H9 (cell line): ENCODE results near the gene RASL10B. TPM values are rescaled to one million over a fixed set of nuclear protein-coding genes. Genes with fewer than 3 reads are reported as not detected.

ENCODE experiments used
- DNase-seq: peaks from one replicate; pipeline ENCODE4 v3.0.0-alpha.2; 2017
- H2AFZ ChIP-seq: one replicate; pipeline ENCODE4 v1.6.1; 2013; ENCODE audit warnings: mild to moderate bottlenecking, low read length, control low read depth, moderate library complexity
- H2AK5ac ChIP-seq: 2 replicates; pipeline ENCODE4 v1.6.1; 2013; ENCODE audit warnings: low read length, control low read depth, mixed read lengths; ENCODE audit not compliant: insufficient read length
- H2BK120ac ChIP-seq: one replicate; pipeline ENCODE4 v1.6.1; 2013; ENCODE audit warnings: low read depth, mild to moderate bottlenecking, low read length, control low read depth, inconsistent platforms; ENCODE audit not compliant: poor library complexity, severe bottlenecking
- H2BK12ac ChIP-seq: 2 replicates; pipeline ENCODE4 v1.6.1; 2013; ENCODE audit warnings: low read length, control low read depth, mixed read lengths, low read depth; ENCODE audit not compliant: insufficient read length
- H2BK15ac ChIP-seq: 2 replicates; pipeline ENCODE4 v1.6.1; 2013; ENCODE audit warnings: low read depth, low read length, control low read depth
- H2BK20ac ChIP-seq: one replicate; pipeline ENCODE4 v1.6.1; 2013; ENCODE audit warnings: low read depth, mild to moderate bottlenecking, low read length, control low read depth, inconsistent platforms; ENCODE audit not compliant: poor library complexity, severe bottlenecking
- H2BK5ac ChIP-seq: 2 replicates; pipeline ENCODE4 v1.6.1; 2013; ENCODE audit warnings: low read length, control low read depth, mixed read lengths; ENCODE audit not compliant: insufficient read length
- H3K14ac ChIP-seq: 2 replicates; pipeline ENCODE4 v1.6.1; 2013; ENCODE audit warnings: low read length, control low read depth; ENCODE audit not compliant: insufficient read depth
- H3K18ac ChIP-seq: 2 replicates; pipeline ENCODE4 v1.6.1; 2013; ENCODE audit warnings: low read depth, mild to moderate bottlenecking, mixed read lengths, low read length, control low read depth; ENCODE audit not compliant: insufficient read length
- H3K23ac ChIP-seq: 2 replicates; pipeline ENCODE4 v1.6.1; 2013; ENCODE audit warnings: low read length, control low read depth, mixed read lengths, low read depth; ENCODE audit not compliant: insufficient read length
- H3K23me2 ChIP-seq: 2 replicates; pipeline ENCODE4 v1.6.1; 2013; ENCODE audit warnings: low read depth, mild to moderate bottlenecking, mixed read lengths, low read length, control low read depth; ENCODE audit not compliant: insufficient read length, poor library complexity, severe bottlenecking
- H3K27ac ChIP-seq: 2 replicates; pipeline ENCODE4 v1.5.1; 2013; ENCODE audit warnings: low read length, control low read depth, mixed read lengths, low read depth; ENCODE audit not compliant: insufficient read length
- H3K27me3 ChIP-seq: 2 replicates; pipeline ENCODE4 v1.6.1; 2013; ENCODE audit warnings: low read length, control low read depth, inconsistent platforms; ENCODE audit not compliant: insufficient read depth
- H3K4ac ChIP-seq: 2 replicates; pipeline ENCODE4 v1.6.1; 2013; ENCODE audit warnings: low read depth, mild to moderate bottlenecking, control low read depth, inconsistent platforms, low read length, moderate library complexity
- H3K4me1 ChIP-seq: 2 replicates; pipeline ENCODE4 v1.6.1; 2013; ENCODE audit warnings: low read length, control low read depth, inconsistent platforms; ENCODE audit not compliant: insufficient read depth
- H3K4me2 ChIP-seq: 2 replicates; pipeline ENCODE4 v1.6.1; 2013; ENCODE audit warnings: low read length, control low read depth, mixed read lengths; ENCODE audit not compliant: insufficient read length, insufficient read depth
- H3K56ac ChIP-seq: 2 replicates; pipeline ENCODE4 v1.6.1; 2013; ENCODE audit warnings: low read depth, mild to moderate bottlenecking, mixed read lengths, low read length, control low read depth; ENCODE audit not compliant: insufficient read length
- H3K79me1 ChIP-seq: 2 replicates; pipeline ENCODE4 v1.6.1; 2013; ENCODE audit warnings: low read depth, mild to moderate bottlenecking, moderate library complexity, low read length, control low read depth, inconsistent platforms; ENCODE audit not compliant: insufficient read depth, poor library complexity, severe bottlenecking
- H3K79me2 ChIP-seq: 2 replicates; pipeline ENCODE4 v1.6.1; 2013; ENCODE audit warnings: low read length, control low read depth, inconsistent platforms; ENCODE audit not compliant: insufficient read depth
- H3K9ac ChIP-seq: 2 replicates; pipeline ENCODE4 v1.6.1; 2013; ENCODE audit warnings: low read length, control low read depth, mixed read lengths; ENCODE audit not compliant: insufficient read length; ENCODE audit errors: extremely low read depth
- H3K9me3 ChIP-seq: one replicate; pipeline ENCODE4 v1.6.1; 2013; ENCODE audit warnings: low read depth, low read length, inconsistent platforms; ENCODE audit not compliant: control insufficient read depth
- H3T11ph ChIP-seq: one replicate; pipeline ENCODE4 v1.6.1; 2013; ENCODE audit warnings: mild to moderate bottlenecking, low read length, control low read depth, inconsistent platforms
- H4K20me1 ChIP-seq: one replicate; pipeline ENCODE4 v1.6.1; 2013; ENCODE audit not compliant: control insufficient read depth, insufficient read length, insufficient read depth
- H4K5ac ChIP-seq: 2 replicates; pipeline ENCODE4 v1.6.1; 2013; ENCODE audit warnings: low read depth, mild to moderate bottlenecking, mixed read lengths, low read length, control low read depth; ENCODE audit not compliant: insufficient read length
- H4K8ac ChIP-seq: replicated peaks from 2 replicates; pipeline ENCODE4 v1.6.1; 2013; ENCODE audit warnings: low read length, control low read depth, mixed read lengths, low read depth; ENCODE audit not compliant: insufficient read length
- H4K91ac ChIP-seq: 2 replicates; pipeline ENCODE4 v1.6.1; 2013; ENCODE audit warnings: low read depth, mild to moderate bottlenecking, moderate library complexity, mixed read lengths, low read length, control low read depth; ENCODE audit not compliant: insufficient read length
- H3K27ac Mint-ChIP-seq, 3 experiments: 2 replicates in 2 of 3; 3 replicates in 1 of 3; pipeline ENCODE4 v1.8.0; 2020 to 2021; ENCODE audit warnings: mixed read lengths in 3 of 3, mild to moderate bottlenecking in 1 of 3, moderate library complexity in 1 of 3
- H3K27me3 Mint-ChIP-seq: 2 replicates; pipeline ENCODE4 v1.8.0; 2021; ENCODE audit warnings: low read depth, mild to moderate bottlenecking, moderate library complexity, mixed read lengths
- H3K36me3 Mint-ChIP-seq, 3 experiments: 2 replicates in 2 of 3; 3 replicates in 1 of 3; pipeline ENCODE4 v1.8.0; 2020 to 2021; ENCODE audit warnings: low read depth in 3 of 3, mixed read lengths in 3 of 3; ENCODE audit not compliant: insufficient read depth in 1 of 3
- H3K4me1 Mint-ChIP-seq, 2 experiments: 2 replicates each; pipeline ENCODE4 v1.8.0; 2020; ENCODE audit warnings: mixed read lengths in 2 of 2
- H3K4me3 Mint-ChIP-seq, 2 experiments: 2 replicates in 1 of 2; 3 replicates in 1 of 2; pipeline ENCODE4 v1.8.0; 2020 to 2021; ENCODE audit warnings: mild to moderate bottlenecking in 2 of 2, mixed read lengths in 2 of 2, moderate library complexity in 1 of 2
- H3K9me3 Mint-ChIP-seq, 2 experiments: 2 replicates in 1 of 2; 3 replicates in 1 of 2; pipeline ENCODE4 v1.8.0; 2020; ENCODE audit warnings: mild to moderate bottlenecking in 2 of 2, mixed read lengths in 2 of 2, moderate library complexity in 1 of 2
- WGBS: extraction: QIAGEN DNeasy Blood & Tissue Kit; methylation state at CpG from one replicate; pipeline ENCODE4 v1.1.7; 2013; ENCODE audit warnings: missing lambda C conversion rate, low lambda C conversion rate, mixed read lengths; ENCODE audit not compliant: insufficient read length; ENCODE audit errors: extremely low coverage; 5-methylcytosine and 5-hydroxymethylcytosine counted together
- total RNA-seq: library from RNA; stranded (reverse); gene quantifications from 2 replicates; pipeline ENCODE4 v1.2.1, GENCODE V29; 2021
- TF ChIP-seq, protein P1 (sequence below): fragments of 200-600 bp; sonication (generic); conservative IDR thresholded peaks from 3 replicates; pipeline ENCODE4 v1.8.0; 2021; ENCODE audit warnings: antibody characterized with exemption, mild to moderate bottlenecking

Gene RASL10B
- total RNA-seq, 1 experiment from 2014 or later, result 15.9 TPM

DNA sequence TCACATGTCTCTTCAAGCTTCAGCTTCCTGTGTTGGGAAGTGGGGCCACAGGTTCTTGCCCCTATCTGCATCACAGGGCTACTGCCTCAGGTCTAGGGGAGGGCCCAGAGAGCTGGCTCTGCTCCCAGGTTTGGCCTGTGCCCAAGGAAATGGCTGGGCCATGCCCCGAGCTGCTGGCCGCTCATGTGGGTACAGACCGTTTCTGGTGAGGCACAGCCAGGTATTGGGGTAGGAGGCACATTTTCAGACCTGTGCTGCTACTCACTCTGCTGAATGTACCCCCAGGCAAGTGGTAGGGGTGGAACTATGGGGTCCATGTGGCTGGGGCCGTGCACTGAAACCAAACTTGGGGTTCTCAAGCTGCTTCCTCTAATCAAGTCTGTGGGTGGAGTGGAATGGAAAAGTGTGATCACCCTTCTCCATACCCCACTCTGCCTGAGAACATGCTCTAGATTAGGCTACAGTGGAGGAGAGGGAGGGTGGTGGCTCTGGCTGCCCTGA lies 17.0 kb downstream of the RASL10B start:
- H4K5ac ChIP-seq, result no peak overlapping the region
- no CpG with 5 or more reads among the region's 4 CpGs for WGBS
- H4K20me1 ChIP-seq, result no peaks in the 10 kb centered on the region
- no peak overlapping the region for H2BK15ac ChIP-seq
- H3K14ac ChIP-seq, result no peak overlapping the region
- H3K27ac ChIP-seq, result no peak overlapping the region
- H2BK20ac ChIP-seq, result no peak overlapping the region
- H3K27me3 ChIP-seq, result peaks cover 7% of the 10 kb centered on the region; the same call in 1 of the 2 replicates
- H3K23me2 ChIP-seq, result no peaks in the 10 kb centered on the region
- no peak for DNase-seq
- no peaks in the 10 kb centered on the region for H3K79me2 ChIP-seq
- H3K79me1 ChIP-seq, result no peaks in the 10 kb centered on the region
- H4K8ac ChIP-seq, result no peak overlapping the region
- H3K4me2 ChIP-seq, result no peak overlapping the region
- no peak overlapping the region for H3K9ac ChIP-seq
- no peaks in the 10 kb centered on the region for H3K9me3 ChIP-seq
- H2BK5ac ChIP-seq, result no peak overlapping the region
- H3T11ph ChIP-seq, result no peak overlapping the region
- no peak overlapping the region for H3K18ac ChIP-seq
- Mint-ChIP-seq H3K4me3 (no peak overlapping the region), H3K36me3 (no peaks in the 10 kb centered on the region), H3K4me1 (peaks cover 21 to 33% of the 10 kb centered on the region in 2 experiments), H3K27ac (no peak overlapping the region), H3K9me3 (no peaks in the 10 kb centered on the region; a peak in 1 of 5 replicates), H3K27me3 (peaks cover 40% of the 10 kb centered on the region)
- H3K4me1 ChIP-seq, result no peaks in the 10 kb centered on the region
- H2AK5ac ChIP-seq, result no peak overlapping the region
- H2AFZ ChIP-seq, result no peak overlapping the region
- H4K91ac ChIP-seq, result no peak overlapping the region
- H3K4ac ChIP-seq, result no peak overlapping the region
- no peak overlapping the region for H3K56ac ChIP-seq
- TF ChIP-seq, protein P1, sequence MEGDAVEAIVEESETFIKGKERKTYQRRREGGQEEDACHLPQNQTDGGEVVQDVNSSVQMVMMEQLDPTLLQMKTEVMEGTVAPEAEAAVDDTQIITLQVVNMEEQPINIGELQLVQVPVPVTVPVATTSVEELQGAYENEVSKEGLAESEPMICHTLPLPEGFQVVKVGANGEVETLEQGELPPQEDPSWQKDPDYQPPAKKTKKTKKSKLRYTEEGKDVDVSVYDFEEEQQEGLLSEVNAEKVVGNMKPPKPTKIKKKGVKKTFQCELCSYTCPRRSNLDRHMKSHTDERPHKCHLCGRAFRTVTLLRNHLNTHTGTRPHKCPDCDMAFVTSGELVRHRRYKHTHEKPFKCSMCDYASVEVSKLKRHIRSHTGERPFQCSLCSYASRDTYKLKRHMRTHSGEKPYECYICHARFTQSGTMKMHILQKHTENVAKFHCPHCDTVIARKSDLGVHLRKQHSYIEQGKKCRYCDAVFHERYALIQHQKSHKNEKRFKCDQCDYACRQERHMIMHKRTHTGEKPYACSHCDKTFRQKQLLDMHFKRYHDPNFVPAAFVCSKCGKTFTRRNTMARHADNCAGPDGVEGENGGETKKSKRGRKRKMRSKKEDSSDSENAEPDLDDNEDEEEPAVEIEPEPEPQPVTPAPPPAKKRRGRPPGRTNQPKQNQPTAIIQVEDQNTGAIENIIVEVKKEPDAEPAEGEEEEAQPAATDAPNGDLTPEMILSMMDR, result no peak
- no peak overlapping the region for H3K23ac ChIP-seq
- H2BK12ac ChIP-seq, result no peak overlapping the region
- no peak overlapping the region for H2BK120ac ChIP-seq
